ENCODE measurements around the gene GABPA. TPM values are rescaled to one million over a fixed set of nuclear protein-coding genes. Genes with fewer than 3 reads are reported as not detected.
A peak's percentile ranks its signal among the peaks of the same experiment; 100 is the strongest.

GABPA gene
- total and polyA plus RNA-seq, 2 of the 13 experiments (the other 11 are each of a cell fraction or from before 2014, with no cell fraction given): 7.4 to 13.2 TPM

- TF ChIP-seq, protein P1, sequence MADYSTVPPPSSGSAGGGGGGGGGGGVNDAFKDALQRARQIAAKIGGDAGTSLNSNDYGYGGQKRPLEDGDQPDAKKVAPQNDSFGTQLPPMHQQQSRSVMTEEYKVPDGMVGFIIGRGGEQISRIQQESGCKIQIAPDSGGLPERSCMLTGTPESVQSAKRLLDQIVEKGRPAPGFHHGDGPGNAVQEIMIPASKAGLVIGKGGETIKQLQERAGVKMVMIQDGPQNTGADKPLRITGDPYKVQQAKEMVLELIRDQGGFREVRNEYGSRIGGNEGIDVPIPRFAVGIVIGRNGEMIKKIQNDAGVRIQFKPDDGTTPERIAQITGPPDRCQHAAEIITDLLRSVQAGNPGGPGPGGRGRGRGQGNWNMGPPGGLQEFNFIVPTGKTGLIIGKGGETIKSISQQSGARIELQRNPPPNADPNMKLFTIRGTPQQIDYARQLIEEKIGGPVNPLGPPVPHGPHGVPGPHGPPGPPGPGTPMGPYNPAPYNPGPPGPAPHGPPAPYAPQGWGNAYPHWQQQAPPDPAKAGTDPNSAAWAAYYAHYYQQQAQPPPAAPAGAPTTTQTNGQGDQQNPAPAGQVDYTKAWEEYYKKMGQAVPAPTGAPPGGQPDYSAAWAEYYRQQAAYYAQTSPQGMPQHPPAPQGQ (CRISPR knock-in tag; IDR thresholded peaks at IDR 0.05; ENCODE audit: borderline replicate concordance): no peak
- TF ChIP-seq ZSCAN30 (CRISPR knock-in tag; IDR thresholded peaks at IDR 0.05) (no peak), ZNF3 (CRISPR knock-in tag; IDR thresholded peaks at IDR 0.05) (no peak), ZFP41 (CRISPR knock-in tag; IDR thresholded peaks at IDR 0.05; ENCODE audit: borderline replicate concordance) (0 out of 2 replicates have a peak, but pooled peaks have one; percentile 53), ZNF230 (CRISPR knock-in tag; IDR thresholded peaks at IDR 0.05) (0 out of 2 replicates have a peak, but pooled peaks have one; percentile 38), CENPBD1 (CRISPR knock-in tag; IDR thresholded peaks at IDR 0.05; ENCODE audit: borderline replicate concordance, low read depth) (no peak), ZNF580 (CRISPR knock-in tag; IDR thresholded peaks at IDR 0.05; ENCODE audit: borderline replicate concordance, low read depth) (no peak), TBL1XR1 (IDR thresholded peaks at IDR 0.05; ENCODE audit: borderline replicate concordance, low read length, partially characterized antibody) (peak; percentile 43), TEAD2 (CRISPR knock-in tag; IDR thresholded peaks at IDR 0.05) (peak; percentile 67; the same call in 1 of the 2 replicates), NFE2 (CRISPR knock-in tag; IDR thresholded peaks at IDR 0.05) (no peak), ZNF841 (CRISPR knock-in tag; IDR thresholded peaks at IDR 0.05; ENCODE audit: borderline replicate concordance) (no peak), MIER3 (CRISPR knock-in tag; IDR thresholded peaks at IDR 0.05; ENCODE audit: borderline replicate concordance) (peak; percentile 77; the same call in 1 of the 2 replicates), YEATS2 (CRISPR knock-in tag; IDR thresholded peaks at IDR 0.05; ENCODE audit: borderline replicate concordance) (peak; percentile 91), FOXM1 (CRISPR knock-in tag; IDR thresholded peaks at IDR 0.05) (no peak), MYC (CRISPR knock-in tag; IDR thresholded peaks at IDR 0.05; ENCODE audit: borderline replicate concordance) (peak; percentile 29; the same call in 1 of the 2 replicates), ZNF446 (CRISPR knock-in tag; IDR thresholded peaks at IDR 0.05) (no peak), SPEN (CRISPR knock-in tag; IDR thresholded peaks at IDR 0.05; ENCODE audit: low read depth) (peak; percentile 32), ZNF629 (CRISPR knock-in tag; conservative IDR thresholded peaks at IDR 0.05) (no peak), NFIC (IDR thresholded peaks at IDR 0.05; ENCODE audit: low read length) (no peak), MAFG (CRISPR knock-in tag; IDR thresholded peaks at IDR 0.05) (no peak; the same call in 1 of the 2 replicates), ZNF253 (CRISPR knock-in tag; IDR thresholded peaks at IDR 0.05; ENCODE audit: borderline replicate concordance) (no peak), ZNF33A (CRISPR knock-in tag; IDR thresholded peaks at IDR 0.05; ENCODE audit: borderline replicate concordance) (no peak), HNRNPUL1 (IDR thresholded peaks at IDR 0.05; ENCODE audit: low read depth, low read length) (no peak), PRPF4 (IDR thresholded peaks at IDR 0.05; ENCODE audit: low read depth, low read length, poor library complexity, severe bottlenecking) (no peak), ZNF713 (CRISPR knock-in tag; IDR thresholded peaks at IDR 0.05) (no peak), RARA (CRISPR knock-in tag; IDR thresholded peaks at IDR 0.05) (no peak; the same call in none of the 2 replicates), ZNF260 (CRISPR knock-in tag; IDR thresholded peaks at IDR 0.05; ENCODE audit: borderline replicate concordance, low read depth) (no peak)
- TF ChIP-seq, protein P2, sequence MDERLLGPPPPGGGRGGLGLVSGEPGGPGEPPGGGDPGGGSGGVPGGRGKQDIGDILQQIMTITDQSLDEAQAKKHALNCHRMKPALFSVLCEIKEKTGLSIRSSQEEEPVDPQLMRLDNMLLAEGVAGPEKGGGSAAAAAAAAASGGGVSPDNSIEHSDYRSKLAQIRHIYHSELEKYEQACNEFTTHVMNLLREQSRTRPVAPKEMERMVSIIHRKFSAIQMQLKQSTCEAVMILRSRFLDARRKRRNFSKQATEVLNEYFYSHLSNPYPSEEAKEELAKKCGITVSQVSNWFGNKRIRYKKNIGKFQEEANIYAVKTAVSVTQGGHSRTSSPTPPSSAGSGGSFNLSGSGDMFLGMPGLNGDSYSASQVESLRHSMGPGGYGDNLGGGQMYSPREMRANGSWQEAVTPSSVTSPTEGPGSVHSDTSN (CRISPR knock-in tag; IDR thresholded peaks at IDR 0.05): no peak
Measured at GRCh38 chr21:25734904-25735645, at the start of gene GABPA, which contains the start of gene ATP5PF (continued).
